Duodenal mucosa (tissue), 2 donors: ENCODE measurements around the gene DYSF.

Experiments used
- H3K27ac ChIP-seq: one replicate; pipeline ENCODE4 v1.7.0; 2013; ENCODE audit warnings: low read depth, low read length
- H3K27me3 ChIP-seq, 2 donors: one replicate each; pipeline ENCODE4 v1.7.0; 2013; ENCODE audit warnings: low read length in 2 of 2, control low read depth in 1 of 2; ENCODE audit not compliant: insufficient read depth in 2 of 2, control insufficient read depth in 1 of 2
- H3K36me3 ChIP-seq, 2 donors: one replicate each; pipeline ENCODE4 v1.7.0; 2013; ENCODE audit warnings: low read length in 2 of 2, control low read depth in 1 of 2; ENCODE audit not compliant: insufficient read depth in 2 of 2, control insufficient read depth in 1 of 2
- H3K4me1 ChIP-seq, 2 donors: one replicate each; pipeline ENCODE4 v1.7.0; 2013; ENCODE audit warnings: low read length in 2 of 2, control low read depth in 1 of 2; ENCODE audit not compliant: insufficient read depth in 2 of 2, control insufficient read depth in 1 of 2
- H3K4me3 ChIP-seq, 2 donors: one replicate each; pipeline ENCODE4 v1.7.0; 2013; ENCODE audit warnings: low read length in 2 of 2, low read depth in 1 of 2
- H3K9ac ChIP-seq, 2 donors: one replicate each; pipeline ENCODE4 v1.7.0; 2013; ENCODE audit warnings: low read length in 2 of 2, low read depth in 1 of 2
- H3K9me3 ChIP-seq, 2 donors: one replicate each; pipeline ENCODE4 v1.7.0; 2013; ENCODE audit warnings: low read length in 2 of 2, control low read depth in 1 of 2; ENCODE audit not compliant: control insufficient read depth in 1 of 2

DYSF gene

DNA sequence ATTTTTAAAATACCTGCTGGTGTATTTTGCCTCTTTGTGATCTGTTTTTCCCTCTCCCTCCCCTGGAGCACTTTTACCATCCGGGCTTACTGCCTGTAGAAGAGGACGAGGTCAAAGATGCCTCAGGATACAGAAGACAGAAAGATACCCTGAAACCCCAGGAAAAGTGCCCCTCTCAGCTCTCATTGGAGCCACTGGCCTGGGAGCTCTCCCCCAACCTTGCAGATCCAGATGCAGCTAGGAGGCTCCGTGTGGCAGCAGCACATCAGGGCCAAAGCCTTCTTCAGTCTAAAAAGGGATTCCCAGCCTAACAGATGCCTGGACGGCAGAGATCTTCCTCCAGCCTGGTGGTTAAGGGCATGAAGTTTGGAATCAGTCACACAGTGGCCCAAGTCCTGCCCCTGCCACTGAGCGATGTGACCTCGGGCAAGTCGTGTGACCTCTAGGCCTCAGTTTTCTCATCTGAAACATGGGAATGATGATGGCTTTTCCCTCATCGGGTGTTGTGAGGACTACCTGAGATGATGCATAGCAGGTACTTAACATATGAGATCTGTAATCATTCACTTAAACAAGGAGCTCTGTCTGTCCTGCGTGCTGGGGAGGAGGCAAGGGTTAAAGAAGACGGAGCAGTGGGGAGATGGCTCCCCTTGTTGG, 239.4 kb downstream of the DYSF start:
- no peaks in the 10 kb centered on the region for H3K27me3 ChIP-seq
- no peak overlapping the region for H3K4me3 ChIP-seq
- no peaks in the 10 kb centered on the region for H3K4me1 ChIP-seq
- H3K36me3 ChIP-seq = no peaks in the 10 kb centered on the region
- no peaks in the 10 kb centered on the region for H3K9me3 ChIP-seq
- H3K9ac ChIP-seq = no peak overlapping the region
- no peak overlapping the region for H3K27ac ChIP-seq

DNA sequence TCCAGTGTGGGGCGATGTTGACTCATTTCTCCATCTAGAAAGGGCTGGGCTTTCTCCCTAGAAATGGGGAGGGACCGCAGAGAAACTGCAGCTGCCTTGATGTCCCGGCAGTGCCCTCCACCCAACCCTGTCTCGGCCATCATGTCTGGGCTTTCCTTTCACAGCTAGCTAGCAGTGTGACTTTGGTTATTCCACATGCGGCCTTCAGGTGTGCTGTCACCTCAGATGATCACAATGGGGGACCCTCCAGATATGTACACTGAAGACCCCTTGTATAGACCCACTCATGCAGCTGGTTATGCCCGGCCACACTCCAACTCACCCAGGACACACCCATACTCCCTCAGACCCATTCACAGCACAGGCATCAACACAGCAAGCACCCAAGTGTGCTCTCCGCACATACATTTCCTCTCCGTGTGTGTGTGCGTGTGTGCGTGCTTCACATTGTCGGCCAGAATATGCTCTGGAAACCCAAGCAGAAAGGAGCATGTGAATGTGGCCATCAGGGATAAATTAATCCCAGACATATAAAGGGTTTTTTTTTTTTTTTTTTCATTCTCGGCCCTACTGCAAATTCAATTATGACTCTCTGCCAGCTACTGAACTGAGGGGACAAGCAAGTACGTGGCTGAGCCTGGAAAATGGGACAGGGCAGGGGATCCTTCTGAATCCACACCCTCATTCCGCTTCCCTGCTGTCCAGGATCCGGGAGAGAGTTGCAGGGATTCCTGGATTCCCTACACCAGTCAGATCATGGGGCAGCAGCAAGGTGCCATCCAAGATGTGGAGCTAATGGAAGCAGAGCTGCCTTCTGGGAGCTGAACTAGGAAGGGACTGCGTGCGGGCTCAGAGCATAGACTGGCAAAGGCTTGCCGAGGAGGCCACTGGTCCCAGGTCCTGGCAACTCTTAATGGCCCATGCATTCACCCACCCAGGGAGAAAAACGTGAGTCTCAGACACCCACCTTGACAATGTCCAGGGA, 240.2 kb downstream of the DYSF start:
- H3K9me3 ChIP-seq = no peaks in the 10 kb centered on the region
- H3K27me3 ChIP-seq = no peaks in the 10 kb centered on the region
- H3K4me1 ChIP-seq = no peaks in the 10 kb centered on the region
- H3K4me3 ChIP-seq = no peak overlapping the region
- H3K9ac ChIP-seq = no peak overlapping the region
- no peaks in the 10 kb centered on the region for H3K36me3 ChIP-seq
- no peak overlapping the region for H3K27ac ChIP-seq

GRCh38 chr2:71694501-71695234, 241.3 kb downstream of the DYSF start:
- Histone ChIP-seq H3K36me3 (no peaks in the 10 kb centered on the region), H3K4me1 (no peaks in the 10 kb centered on the region), H3K27me3 (no peaks in the 10 kb centered on the region), H3K9ac (no peak overlapping the region), H3K4me3 (no peak overlapping the region), H3K9me3 (no peaks in the 10 kb centered on the region), H3K27ac (no peak overlapping the region)

DNA sequence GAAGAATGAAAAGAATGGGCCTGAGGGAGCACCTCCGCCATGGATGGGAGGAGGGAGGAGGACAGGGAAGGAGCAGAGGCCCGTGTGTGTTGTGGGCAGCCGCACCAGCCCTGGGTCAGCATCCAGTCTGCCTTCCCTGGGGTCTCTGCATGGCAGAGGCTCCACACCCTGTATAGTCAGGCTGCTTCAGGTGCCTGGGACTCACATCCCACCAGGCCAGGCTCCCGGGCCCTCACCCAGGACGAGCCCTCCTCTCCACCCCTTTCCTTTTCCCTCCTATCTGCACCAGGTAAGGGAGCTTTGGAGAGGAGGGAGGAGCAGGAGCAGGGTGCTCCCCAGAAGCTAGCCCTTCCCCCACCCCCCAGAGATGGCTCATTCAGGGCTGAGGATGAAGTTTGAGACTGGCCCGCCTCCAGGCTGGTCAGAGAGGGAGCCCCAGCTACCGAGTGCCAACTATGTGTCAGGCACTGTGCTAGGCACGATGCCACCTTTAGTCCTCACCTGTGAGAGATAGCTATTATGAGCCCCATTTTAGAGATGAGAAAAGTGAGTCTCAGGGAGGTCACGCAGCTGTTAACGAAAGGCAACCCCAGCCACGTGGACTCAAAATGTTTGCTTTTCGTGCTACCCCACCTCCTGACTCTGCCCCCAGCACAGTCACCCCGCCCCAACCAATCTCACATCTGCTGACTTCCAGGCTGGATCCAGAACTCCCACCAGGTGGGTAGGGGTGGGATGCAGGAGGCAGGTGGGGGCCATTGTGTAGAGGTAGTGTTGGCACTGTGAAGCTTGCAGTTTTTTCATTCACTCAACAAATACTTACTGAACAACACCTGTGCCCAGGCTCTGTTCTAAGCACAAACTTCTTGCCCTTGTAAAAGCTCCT, 242.1 kb downstream of the DYSF start:
- Histone ChIP-seq H3K27ac (no peak overlapping the region), H3K36me3 (no peaks in the 10 kb centered on the region), H3K9ac (no peak overlapping the region), H3K27me3 (no peaks in the 10 kb centered on the region), H3K4me1 (no peaks in the 10 kb centered on the region), H3K9me3 (no peaks in the 10 kb centered on the region), H3K4me3 (no peak overlapping the region)

DNA sequence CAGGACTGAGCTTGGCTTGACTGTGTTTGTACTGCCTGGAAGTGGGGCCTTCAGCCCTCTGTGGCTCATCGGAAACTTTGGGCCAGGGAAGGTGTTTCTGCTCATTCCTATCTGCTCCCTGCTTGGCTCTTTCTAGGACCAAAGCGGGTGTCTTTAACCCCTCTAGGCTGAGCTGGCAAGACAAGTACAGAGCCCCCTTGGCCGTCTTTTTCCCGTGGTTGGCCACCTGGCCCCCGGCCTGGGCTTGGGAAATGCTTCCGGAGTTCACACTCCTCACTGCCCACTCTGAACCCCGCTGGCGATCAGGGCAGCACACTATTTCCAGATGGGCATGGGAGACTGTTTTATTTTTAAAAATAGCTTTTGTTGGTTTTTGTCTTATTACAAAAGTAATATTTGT, 243.0 kb downstream of the DYSF start:
- Histone ChIP-seq H3K4me1 (no peaks in the 10 kb centered on the region), H3K9ac (no peak overlapping the region), H3K27me3 (no peaks in the 10 kb centered on the region), H3K4me3 (no peak overlapping the region), H3K9me3 (no peaks in the 10 kb centered on the region), H3K36me3 (no peaks in the 10 kb centered on the region), H3K27ac (no peak overlapping the region)

DNA sequence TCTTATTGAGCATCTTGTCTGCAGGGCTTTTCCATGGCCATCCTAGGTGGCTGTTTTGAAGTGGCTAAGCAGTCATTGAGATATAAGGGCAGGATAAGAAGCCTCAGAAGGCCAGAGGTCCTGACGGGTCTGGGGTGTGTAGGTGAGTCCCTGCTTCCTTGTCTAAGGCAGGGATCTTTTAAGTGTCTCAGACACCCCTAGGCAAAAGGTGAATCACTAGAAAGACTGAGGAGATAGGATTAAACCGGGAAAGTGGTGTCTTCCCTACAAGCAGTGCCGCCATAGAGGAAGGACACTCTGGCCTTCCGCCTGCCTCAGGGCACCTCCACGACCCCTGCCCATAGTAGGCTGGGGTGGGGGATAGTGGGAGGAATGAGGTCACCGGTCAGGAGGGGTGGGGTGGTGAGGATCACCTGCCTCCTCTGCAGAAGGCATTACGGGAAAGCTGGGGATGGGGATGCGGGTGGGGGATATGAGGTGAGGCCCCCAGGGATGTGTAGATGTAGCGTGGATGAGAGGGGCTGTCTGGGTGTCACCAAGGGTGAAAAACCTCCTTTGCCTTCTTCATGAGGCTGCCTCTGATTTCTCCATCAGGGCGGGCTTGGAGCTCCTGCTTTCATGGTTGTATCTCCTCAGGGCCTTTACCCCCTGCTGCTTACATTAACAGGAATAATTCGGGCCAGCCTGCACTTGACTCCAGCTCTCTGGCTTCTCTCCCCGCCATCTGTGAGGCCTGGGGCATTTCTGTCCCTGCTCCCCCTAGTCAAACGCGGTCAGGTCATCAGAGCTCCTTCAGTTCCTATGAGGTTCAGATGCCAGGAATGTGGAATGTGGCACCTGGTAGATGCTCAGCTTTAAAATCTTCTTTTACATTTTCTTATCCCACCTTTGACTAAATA, 244.0 kb downstream of the DYSF start:
- no peak overlapping the region for H3K9ac ChIP-seq
- H3K4me1 ChIP-seq = no peaks in the 10 kb centered on the region
- H3K9me3 ChIP-seq = no peaks in the 10 kb centered on the region
- H3K27me3 ChIP-seq = no peaks in the 10 kb centered on the region
- H3K4me3 ChIP-seq = no peak overlapping the region
- no peaks in the 10 kb centered on the region for H3K36me3 ChIP-seq
- no peak overlapping the region for H3K27ac ChIP-seq

DNA sequence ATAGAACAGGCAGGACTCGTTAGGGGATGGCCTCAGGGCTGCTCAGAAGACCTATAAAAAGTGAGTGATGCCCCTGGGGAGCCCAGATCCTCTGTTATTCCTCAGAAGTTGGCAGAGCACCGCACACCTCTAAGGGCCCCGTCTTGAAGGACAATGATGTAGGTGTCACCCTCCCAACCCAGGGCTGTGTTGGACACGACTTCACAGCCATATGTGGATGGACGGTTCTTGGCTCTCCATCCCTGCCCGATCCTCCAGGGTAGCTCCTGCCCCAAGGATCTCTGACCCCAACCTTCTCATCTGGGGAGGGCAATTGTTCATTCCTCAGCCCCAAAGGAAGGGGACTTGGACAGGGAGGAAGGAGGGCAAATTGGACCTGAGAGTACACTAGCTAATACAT, 246.1 kb downstream of the DYSF start:
- no peaks in the 10 kb centered on the region for H3K4me1 ChIP-seq
- H3K27ac ChIP-seq = no peak overlapping the region
- H3K9me3 ChIP-seq = no peaks in the 10 kb centered on the region

GRCh38 chr2:71700041-71700657, 246.8 kb downstream of the DYSF start:
- Histone ChIP-seq H3K9me3 (no peaks in the 10 kb centered on the region), H3K4me1 (no peaks in the 10 kb centered on the region), H3K4me3 (no peak overlapping the region), H3K27me3 (no peaks in the 10 kb centered on the region), H3K9ac (no peak overlapping the region), H3K27ac (no peak overlapping the region), H3K36me3 (no peaks in the 10 kb centered on the region)

More for the DNA sequence above, 246.1 kb downstream of the DYSF start:
- no peaks in the 10 kb centered on the region for H3K36me3 ChIP-seq
- no peak overlapping the region for H3K4me3 ChIP-seq
- no peak overlapping the region for H3K9ac ChIP-seq
- no peaks in the 10 kb centered on the region for H3K27me3 ChIP-seq
